Duodenal mucosa (tissue), 2 donors: Measurements from ENCODE around the gene TMEM201.

ENCODE experiments used
- H3K27ac ChIP-seq: one replicate; pipeline ENCODE4 v1.7.0; 2013; ENCODE audit warnings: low read depth, low read length
- H3K27me3 ChIP-seq, 2 donors: one replicate each; pipeline ENCODE4 v1.7.0; 2013; ENCODE audit warnings: low read length in 2 of 2, control low read depth in 1 of 2; ENCODE audit not compliant: insufficient read depth in 2 of 2, control insufficient read depth in 1 of 2
- H3K36me3 ChIP-seq, 2 donors: one replicate each; pipeline ENCODE4 v1.7.0; 2013; ENCODE audit warnings: low read length in 2 of 2, control low read depth in 1 of 2; ENCODE audit not compliant: insufficient read depth in 2 of 2, control insufficient read depth in 1 of 2
- H3K4me1 ChIP-seq, 2 donors: one replicate each; pipeline ENCODE4 v1.7.0; 2013; ENCODE audit warnings: low read length in 2 of 2, control low read depth in 1 of 2; ENCODE audit not compliant: insufficient read depth in 2 of 2, control insufficient read depth in 1 of 2
- H3K4me3 ChIP-seq, 2 donors: one replicate each; pipeline ENCODE4 v1.7.0; 2013; ENCODE audit warnings: low read length in 2 of 2, low read depth in 1 of 2
- H3K9ac ChIP-seq, 2 donors: one replicate each; pipeline ENCODE4 v1.7.0; 2013; ENCODE audit warnings: low read length in 2 of 2, low read depth in 1 of 2
- H3K9me3 ChIP-seq, 2 donors: one replicate each; pipeline ENCODE4 v1.7.0; 2013; ENCODE audit warnings: low read length in 2 of 2, control low read depth in 1 of 2; ENCODE audit not compliant: control insufficient read depth in 1 of 2

TMEM201 gene

GRCh38 chr1:9598316-9598700 lies 9.6 kb downstream of the TMEM201 start:
- Histone ChIP-seq H3K4me1 (peaks cover under 1 to 10% of the 10 kb centered on the region in 2 donors), H3K27ac (no peak overlapping the region), H3K9ac (no peak overlapping the region), H3K36me3 (peaks cover 15 to 43% of the 10 kb centered on the region in 2 donors), H3K4me3 (no peak overlapping the region), H3K9me3 (no peaks in the 10 kb centered on the region), H3K27me3 (no peaks in the 10 kb centered on the region)

- Histone ChIP-seq H3K36me3 (peaks cover 15 to 53% of the 10 kb centered on the region in 2 donors), H3K9ac (no peak overlapping the region), H3K27ac (no peak overlapping the region), H3K4me1 (peaks cover 0 to 3% of the 10 kb centered on the region in 2 donors), H3K27me3 (no peaks in the 10 kb centered on the region), H3K4me3 (no peak overlapping the region), H3K9me3 (no peaks in the 10 kb centered on the region)
Observed at GRCh38 chr1:9599741-9600140, 11.0 kb downstream of the TMEM201 start.

- H3K9ac ChIP-seq: no peak overlapping the region
- H3K27me3 ChIP-seq: no peaks in the 10 kb centered on the region
- H3K4me3 ChIP-seq: no peak overlapping the region
- H3K9me3 ChIP-seq: no peaks in the 10 kb centered on the region
- no peak overlapping the region for H3K27ac ChIP-seq
- peaks cover 0 to 3% of the 10 kb centered on the region in 2 donors for H3K4me1 ChIP-seq
- H3K36me3 ChIP-seq: peaks cover 15 to 57% of the 10 kb centered on the region in 2 donors
Observed at GRCh38 chr1:9600861-9601834, 12.4 kb downstream of the TMEM201 start.

GRCh38 chr1:9601942-9602793 lies 13.5 kb downstream of the TMEM201 start:
- Histone ChIP-seq H3K4me1 (no peaks in the 10 kb centered on the region), H3K36me3 (peaks cover 14 to 57% of the 10 kb centered on the region in 2 donors), H3K9me3 (no peaks in the 10 kb centered on the region), H3K4me3 (no peak overlapping the region), H3K27ac (no peak overlapping the region), H3K27me3 (no peaks in the 10 kb centered on the region), H3K9ac (no peak overlapping the region)

- Histone ChIP-seq H3K4me1 (no peaks in the 10 kb centered on the region), H3K36me3 (peaks cover 10 to 51% of the 10 kb centered on the region in 2 donors), H3K4me3 (no peak overlapping the region), H3K9ac (no peak overlapping the region), H3K27ac (no peak overlapping the region), H3K27me3 (no peaks in the 10 kb centered on the region), H3K9me3 (no peaks in the 10 kb centered on the region)
Observed at GRCh38 chr1:9602794-9603167, 14.1 kb downstream of the TMEM201 start.

- Histone ChIP-seq H3K27me3 (no peaks in the 10 kb centered on the region), H3K4me3 (no peak overlapping the region), H3K4me1 (no peaks in the 10 kb centered on the region), H3K36me3 (peaks cover 11 to 46% of the 10 kb centered on the region in 2 donors), H3K9me3 (no peaks in the 10 kb centered on the region), H3K9ac (no peak overlapping the region), H3K27ac (no peak overlapping the region)
Observed at GRCh38 chr1:9603307-9603706, 14.6 kb downstream of the TMEM201 start.

GRCh38 chr1:9603766-9604753 lies 15.3 kb downstream of the TMEM201 start:
- H3K9me3 ChIP-seq: no peaks in the 10 kb centered on the region
- H3K9ac ChIP-seq: no peak overlapping the region
- H3K27me3 ChIP-seq: no peaks in the 10 kb centered on the region
- no peak overlapping the region for H3K27ac ChIP-seq
- no peaks in the 10 kb centered on the region for H3K4me1 ChIP-seq
- H3K4me3 ChIP-seq: no peak overlapping the region
- H3K36me3 ChIP-seq: peaks cover 16 to 51% of the 10 kb centered on the region in 2 donors

GRCh38 chr1:9604836-9605235 lies 16.1 kb downstream of the TMEM201 start:
- no peak overlapping the region for H3K4me3 ChIP-seq
- H3K27ac ChIP-seq: no peak overlapping the region
- H3K9ac ChIP-seq: no peak overlapping the region
- H3K4me1 ChIP-seq: no peaks in the 10 kb centered on the region
- peaks cover 16 to 57% of the 10 kb centered on the region in 2 donors for H3K36me3 ChIP-seq
- H3K9me3 ChIP-seq: no peaks in the 10 kb centered on the region
- H3K27me3 ChIP-seq: no peaks in the 10 kb centered on the region

GRCh38 chr1:9605946-9606455 lies 17.3 kb downstream of the TMEM201 start:
- Histone ChIP-seq H3K9ac (no peak overlapping the region), H3K4me1 (no peaks in the 10 kb centered on the region), H3K27me3 (no peaks in the 10 kb centered on the region), H3K36me3 (peaks cover 15 to 58% of the 10 kb centered on the region in 2 donors), H3K27ac (no peak overlapping the region), H3K4me3 (no peak overlapping the region), H3K9me3 (no peaks in the 10 kb centered on the region)
